Ascending aorta (tissue), 2 donors: ENCODE results near the gene CREG2. TPM values are rescaled to one million over a fixed set of nuclear protein-coding genes. Genes with fewer than 3 reads are reported as not detected.

ENCODE experiments used
- DNase-seq, 2 donors: peaks; one replicate each; pipeline ENCODE4 v3.0.0-alpha.2; 2019; ENCODE audit warnings: low spot score in 2 of 2
- H3K27ac ChIP-seq, 2 donors: fragments of 200-600 bp; sonication (generic); one replicate each; pipeline ENCODE4 v1.5.1; 2016 to 2017; ENCODE audit warnings: mild to moderate bottlenecking in 1 of 2
- H3K27me3 ChIP-seq: fragments of 200-600 bp; sonication (generic); one replicate; pipeline ENCODE4 v1.5.1; 2017
- H3K36me3 ChIP-seq, 2 donors: fragments of 200-600 bp; sonication (generic); one replicate each; pipeline ENCODE4 v1.5.1; 2016
- H3K4me1 ChIP-seq, 2 donors: fragments of 200-600 bp; sonication (generic); one replicate each; pipeline ENCODE4 v1.5.1; 2016 to 2017; ENCODE audit warnings: mild to moderate bottlenecking in 1 of 2
- H3K4me3 ChIP-seq, 2 donors: fragments of 200-600 bp; sonication (generic); one replicate each; pipeline ENCODE4 v1.5.1; 2016 to 2017; ENCODE audit warnings: mild to moderate bottlenecking in 1 of 2
- H3K9me3 ChIP-seq, 2 donors: fragments of 200-600 bp; sonication (generic); one replicate each; pipeline ENCODE4 v1.5.1; 2016
- intact Hi-C: fragments of 100-400 bp; cut with DNase I; formaldehyde crosslinking; loops from one replicate; pipeline ENCODE4 v1.15.1; 2023
- total RNA-seq: library from RNA; depleted of rRNA; stranded (reverse); fragments of >200 nt; gene quantifications from one replicate; pipeline ENCODE4 v1.1.0, GENCODE V29; 2016
- TF ChIP-seq, protein P1 (sequence below), 3 experiments: fragments of 200-600 bp in 2 of 3; fragments of 450-650 bp in 1 of 3; sonication (generic) in 2 of 3; IDR thresholded peaks; one replicate each; pipeline ENCODE4 v1.5.1; 2016 to 2019; ENCODE audit warnings: antibody characterized with exemption in 3 of 3, mild to moderate bottlenecking in 1 of 3, moderate library complexity in 1 of 3

CREG2 gene
- total RNA-seq, 1 donor from 2014 or later, result not detected

- Histone ChIP-seq H3K4me3 (no peak overlapping the region), H3K36me3 (no peaks in the 10 kb centered on the region), H3K27me3 (no peaks in the 10 kb centered on the region), H3K9me3 (no peaks in the 10 kb centered on the region), H3K4me1 (no peaks in the 10 kb centered on the region), H3K27ac (no peak overlapping the region)
- intact Hi-C loops, result no loop called here
- TF ChIP-seq, protein P1, sequence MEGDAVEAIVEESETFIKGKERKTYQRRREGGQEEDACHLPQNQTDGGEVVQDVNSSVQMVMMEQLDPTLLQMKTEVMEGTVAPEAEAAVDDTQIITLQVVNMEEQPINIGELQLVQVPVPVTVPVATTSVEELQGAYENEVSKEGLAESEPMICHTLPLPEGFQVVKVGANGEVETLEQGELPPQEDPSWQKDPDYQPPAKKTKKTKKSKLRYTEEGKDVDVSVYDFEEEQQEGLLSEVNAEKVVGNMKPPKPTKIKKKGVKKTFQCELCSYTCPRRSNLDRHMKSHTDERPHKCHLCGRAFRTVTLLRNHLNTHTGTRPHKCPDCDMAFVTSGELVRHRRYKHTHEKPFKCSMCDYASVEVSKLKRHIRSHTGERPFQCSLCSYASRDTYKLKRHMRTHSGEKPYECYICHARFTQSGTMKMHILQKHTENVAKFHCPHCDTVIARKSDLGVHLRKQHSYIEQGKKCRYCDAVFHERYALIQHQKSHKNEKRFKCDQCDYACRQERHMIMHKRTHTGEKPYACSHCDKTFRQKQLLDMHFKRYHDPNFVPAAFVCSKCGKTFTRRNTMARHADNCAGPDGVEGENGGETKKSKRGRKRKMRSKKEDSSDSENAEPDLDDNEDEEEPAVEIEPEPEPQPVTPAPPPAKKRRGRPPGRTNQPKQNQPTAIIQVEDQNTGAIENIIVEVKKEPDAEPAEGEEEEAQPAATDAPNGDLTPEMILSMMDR (IDR thresholded peaks at IDR 0.05), result no peak
- DNase-seq, result no peak
Observed at GRCh38 chr2:101409699-101410098, 22.4 kb upstream of the CREG2 start.

DNA sequence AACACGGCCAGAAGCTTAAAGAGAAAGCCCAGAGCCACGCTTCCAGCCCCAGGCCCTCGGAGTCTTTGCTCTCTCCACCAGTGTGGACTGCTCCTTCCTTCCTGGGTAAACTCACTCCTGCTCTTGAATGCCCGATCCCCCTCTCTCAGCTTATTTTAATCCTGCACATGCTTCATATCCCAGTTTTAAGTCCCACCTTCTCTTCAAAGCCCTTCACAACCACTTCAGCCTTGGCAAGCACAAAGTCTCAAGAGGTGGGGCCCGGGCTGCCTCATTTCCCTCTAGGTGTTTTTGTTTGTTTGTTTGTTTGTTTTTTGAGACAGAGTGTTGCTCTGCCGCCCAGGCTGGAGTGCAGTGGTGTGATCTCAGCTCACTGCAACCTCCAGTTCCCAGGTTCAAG is 21.6 kb upstream of the CREG2 start:
- Histone ChIP-seq H3K4me1 (no peaks in the 10 kb centered on the region), H3K9me3 (no peaks in the 10 kb centered on the region), H3K27ac (no peak overlapping the region), H3K4me3 (no peak overlapping the region), H3K36me3 (no peaks in the 10 kb centered on the region), H3K27me3 (no peaks in the 10 kb centered on the region)
- intact Hi-C loops, result no loop called here
- no peak for DNase-seq
- TF ChIP-seq, protein P1 (IDR thresholded peaks at IDR 0.05), result no peak

DNA sequence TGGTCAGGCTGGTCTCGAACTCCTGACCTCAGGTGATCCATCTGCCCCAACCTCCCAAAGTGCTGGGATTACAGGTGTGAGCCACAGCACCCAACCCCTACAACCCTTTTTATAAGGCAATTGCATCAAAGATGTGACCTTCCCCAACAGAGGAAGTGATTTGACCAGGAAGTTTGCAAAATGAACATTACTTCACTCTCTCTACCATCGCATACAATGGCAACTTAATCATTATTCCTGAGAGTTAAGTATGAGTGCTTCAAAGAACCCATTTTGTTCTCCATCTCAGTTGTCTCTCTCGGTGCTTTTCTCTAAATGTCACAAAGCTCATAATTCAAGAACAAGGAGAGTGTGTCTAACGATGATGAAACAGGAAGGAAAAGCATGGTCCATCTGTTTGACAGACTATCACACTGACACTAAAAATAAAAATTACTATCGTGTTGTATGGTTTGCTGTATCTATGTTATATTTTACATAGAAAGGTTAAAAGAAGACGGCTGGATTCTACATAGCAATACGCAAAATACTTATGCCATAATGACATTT is 18.1 kb upstream of the CREG2 start:
- Histone ChIP-seq H3K4me3 (no peak overlapping the region), H3K9me3 (no peaks in the 10 kb centered on the region), H3K4me1 (no peaks in the 10 kb centered on the region), H3K36me3 (no peaks in the 10 kb centered on the region), H3K27ac (no peak overlapping the region), H3K27me3 (no peaks in the 10 kb centered on the region)
- intact Hi-C loops, result no loop called here
- no peak for DNase-seq
- TF ChIP-seq, protein P1 (IDR thresholded peaks at IDR 0.05), result no peak

DNA sequence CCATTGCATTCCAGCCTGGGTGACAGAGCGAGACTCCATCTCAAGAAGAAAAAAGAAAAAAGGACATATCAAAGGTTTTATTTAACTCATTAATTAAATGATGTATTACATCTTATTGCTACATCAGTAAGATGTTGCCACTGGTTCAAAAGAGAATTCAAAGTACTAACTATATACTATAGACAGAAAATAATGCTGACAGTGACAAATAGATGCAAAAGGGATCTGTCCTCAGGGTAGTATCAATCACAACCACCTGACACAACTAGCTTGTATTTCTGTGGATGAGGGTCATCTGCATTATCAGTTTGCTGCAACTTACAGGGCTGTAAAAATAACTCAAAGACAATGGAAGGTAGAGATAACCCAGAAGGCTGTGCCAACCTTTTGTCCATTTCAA is 16.4 kb upstream of the CREG2 start:
- no peaks in the 10 kb centered on the region for H3K4me1 ChIP-seq
- no peak for DNase-seq
- no peaks in the 10 kb centered on the region for H3K9me3 ChIP-seq
- no peaks in the 10 kb centered on the region for H3K27me3 ChIP-seq
- no peaks in the 10 kb centered on the region for H3K36me3 ChIP-seq
- TF ChIP-seq, protein P1 (IDR thresholded peaks at IDR 0.05), result no peak
- no peak overlapping the region for H3K27ac ChIP-seq
- intact Hi-C loops, result no loop called here
- no peak overlapping the region for H3K4me3 ChIP-seq

DNA sequence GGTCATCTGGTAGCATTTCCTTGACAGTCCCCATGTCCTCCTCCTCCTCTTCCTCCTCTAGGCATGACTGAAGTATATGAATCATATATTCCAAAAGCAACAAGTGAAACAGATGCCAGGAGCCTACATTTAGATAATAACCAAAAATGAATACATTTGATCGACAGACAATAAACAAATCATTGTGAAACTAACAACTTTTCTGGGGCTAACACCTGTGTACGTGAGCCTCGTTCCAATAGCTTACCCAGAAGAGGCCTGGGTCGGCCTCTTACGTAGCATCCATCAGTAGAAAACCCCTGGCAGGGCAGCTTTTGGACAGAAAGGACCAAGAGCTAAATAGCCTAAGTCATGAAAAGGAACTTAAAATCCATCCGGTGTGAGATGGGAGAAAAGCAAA is 15.3 kb upstream of the CREG2 start:
- H3K27me3 ChIP-seq, result no peaks in the 10 kb centered on the region
- no peak overlapping the region for H3K4me3 ChIP-seq
- H3K4me1 ChIP-seq, result no peaks in the 10 kb centered on the region
- DNase-seq, result no peak
- H3K27ac ChIP-seq, result no peak overlapping the region
- H3K9me3 ChIP-seq, result no peaks in the 10 kb centered on the region
- intact Hi-C loops, result no loop called here
- H3K36me3 ChIP-seq, result no peaks in the 10 kb centered on the region
- TF ChIP-seq, protein P1 (IDR thresholded peaks at IDR 0.05), result no peak

DNA sequence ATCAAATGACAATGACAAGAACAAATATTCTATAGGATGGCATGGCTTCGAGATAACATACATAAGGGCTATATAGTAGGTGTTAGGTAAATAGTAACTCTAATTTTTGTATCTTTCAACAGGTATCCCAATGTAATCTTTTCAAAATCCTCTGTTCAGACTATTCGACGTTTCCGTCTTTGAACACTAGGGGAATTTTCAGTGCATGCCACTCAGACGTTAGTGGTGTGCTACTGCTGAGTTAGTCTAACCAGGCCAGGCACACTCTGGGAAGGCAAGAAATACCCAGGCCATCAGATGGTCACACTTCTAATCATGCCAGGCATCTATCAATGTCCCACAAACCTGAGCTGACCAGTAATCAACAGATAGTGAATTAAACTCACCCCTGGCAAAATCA is 14.6 kb upstream of the CREG2 start:
- Histone ChIP-seq H3K36me3 (no peaks in the 10 kb centered on the region), H3K9me3 (no peaks in the 10 kb centered on the region), H3K27me3 (no peaks in the 10 kb centered on the region), H3K27ac (no peak overlapping the region), H3K4me3 (no peak overlapping the region), H3K4me1 (no peaks in the 10 kb centered on the region)
- DNase-seq, result no peak
- TF ChIP-seq, protein P1 (IDR thresholded peaks at IDR 0.05), result no peak
- intact Hi-C loops, result no loop called here
